Activated CD8-positive, alpha-beta memory T cell treated with anti-CD3 and anti-CD28 coated beads, Interleukin-2, amount 50 U/mL, for 24 hours (primary cell): ENCODE results near the gene SSR2.
"Not testable (repeated sequence)": the region's sequence is repeated elsewhere in the genome, so short reads cannot be mapped to it uniquely, and the experiment has no call there.

Experiments used
- DNase-seq: peaks from one replicate; pipeline ENCODE4 v3.0.0-alpha.2; 2020; ENCODE audit errors: extremely low read depth

Gene SSR2

DNA sequence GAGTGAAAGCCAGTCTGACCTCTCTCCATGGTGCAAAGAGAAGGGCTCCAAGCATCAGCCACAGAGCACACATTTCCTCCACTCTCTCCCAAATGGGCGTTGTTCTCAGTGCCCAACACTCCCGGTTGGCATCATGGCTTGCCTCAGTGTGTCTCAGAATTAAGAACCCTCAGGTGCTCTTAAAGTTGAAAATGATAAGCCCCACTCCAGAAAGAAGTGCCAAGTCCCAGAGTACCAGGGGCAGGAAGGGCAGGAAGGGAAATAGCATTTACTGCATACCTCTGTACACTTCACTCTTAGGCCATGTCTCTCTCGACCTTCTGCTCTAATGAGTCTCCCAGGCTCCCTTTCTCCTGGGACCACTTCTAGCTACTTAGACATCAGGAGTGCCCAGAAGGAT, 27.2 kb downstream of the SSR2 start:
- DNase-seq, result no peak

DNA sequence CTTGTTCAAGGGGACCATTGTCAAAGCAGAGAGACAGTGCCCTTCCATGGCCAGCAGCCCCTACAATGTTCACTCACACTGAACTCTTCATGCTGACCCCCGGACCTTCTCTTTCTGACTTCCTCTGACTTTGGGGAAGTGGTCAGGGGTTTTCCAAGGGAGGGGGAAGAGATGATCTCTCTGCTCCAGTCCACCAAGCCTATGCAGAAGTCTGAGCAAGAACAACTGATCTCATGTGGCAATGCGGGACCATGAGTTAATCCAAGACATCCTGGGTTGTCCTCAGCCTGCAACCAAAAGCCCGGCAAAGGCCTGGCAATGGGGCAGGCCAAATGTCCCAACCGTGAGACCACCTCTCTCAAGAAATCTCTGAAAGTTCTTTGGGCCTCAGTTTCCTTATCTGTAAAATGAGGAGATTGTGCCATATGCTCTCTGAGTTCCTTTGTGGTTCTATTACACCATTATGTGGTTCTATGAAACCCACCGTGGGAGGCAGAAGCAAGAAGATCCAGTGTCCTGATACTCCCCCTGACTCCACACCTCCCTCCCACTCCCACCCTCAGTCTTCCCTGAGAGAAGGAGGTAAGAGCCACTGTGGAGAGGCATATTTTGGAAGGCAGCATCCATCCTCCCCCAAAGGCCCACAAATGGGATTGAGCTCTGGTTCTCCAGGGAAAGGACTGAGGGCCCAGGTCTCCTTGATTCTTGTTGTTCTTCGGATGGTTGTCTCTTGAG, 30.6 kb downstream of the SSR2 start:
- DNase-seq, result no peak

DNA sequence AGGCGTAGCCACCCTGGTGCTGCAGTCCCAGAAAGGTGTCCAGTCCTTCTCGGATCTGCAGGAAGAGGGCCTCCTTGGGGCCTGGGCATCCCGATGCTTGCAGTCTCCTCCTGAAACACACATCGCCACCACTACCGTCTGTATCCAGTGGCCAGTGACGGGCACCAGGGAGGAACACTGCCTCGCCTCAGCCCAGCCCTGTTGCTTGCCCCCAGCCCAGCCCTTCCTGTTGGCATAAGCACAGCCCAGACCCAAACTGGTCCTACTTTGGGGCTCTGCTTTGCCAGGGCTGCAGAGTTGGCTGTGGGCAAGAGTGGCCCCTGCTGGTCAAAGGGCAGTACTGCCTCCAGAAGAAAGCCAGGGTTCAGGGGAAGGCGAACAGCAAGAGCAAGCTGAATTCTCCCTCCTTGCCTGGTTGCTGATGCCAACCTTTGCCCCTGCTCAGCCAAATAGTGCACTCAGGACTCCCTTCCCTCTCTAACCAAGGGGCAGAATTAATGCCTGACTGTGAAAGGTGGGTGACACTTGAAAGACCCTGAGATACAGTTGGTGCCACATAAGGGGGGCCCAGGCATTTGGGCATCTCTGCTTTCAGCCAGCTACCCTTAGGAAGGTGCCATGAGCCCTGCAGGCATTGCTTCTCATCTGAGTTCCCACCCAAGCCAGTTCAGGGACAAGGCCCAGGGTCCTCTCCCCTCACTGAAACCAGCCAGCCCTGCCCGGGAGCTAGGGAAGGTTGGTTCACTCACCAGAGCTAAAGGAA, 31.3 kb downstream of the SSR2 start:
- peak; percentile 42 for DNase-seq

DNA sequence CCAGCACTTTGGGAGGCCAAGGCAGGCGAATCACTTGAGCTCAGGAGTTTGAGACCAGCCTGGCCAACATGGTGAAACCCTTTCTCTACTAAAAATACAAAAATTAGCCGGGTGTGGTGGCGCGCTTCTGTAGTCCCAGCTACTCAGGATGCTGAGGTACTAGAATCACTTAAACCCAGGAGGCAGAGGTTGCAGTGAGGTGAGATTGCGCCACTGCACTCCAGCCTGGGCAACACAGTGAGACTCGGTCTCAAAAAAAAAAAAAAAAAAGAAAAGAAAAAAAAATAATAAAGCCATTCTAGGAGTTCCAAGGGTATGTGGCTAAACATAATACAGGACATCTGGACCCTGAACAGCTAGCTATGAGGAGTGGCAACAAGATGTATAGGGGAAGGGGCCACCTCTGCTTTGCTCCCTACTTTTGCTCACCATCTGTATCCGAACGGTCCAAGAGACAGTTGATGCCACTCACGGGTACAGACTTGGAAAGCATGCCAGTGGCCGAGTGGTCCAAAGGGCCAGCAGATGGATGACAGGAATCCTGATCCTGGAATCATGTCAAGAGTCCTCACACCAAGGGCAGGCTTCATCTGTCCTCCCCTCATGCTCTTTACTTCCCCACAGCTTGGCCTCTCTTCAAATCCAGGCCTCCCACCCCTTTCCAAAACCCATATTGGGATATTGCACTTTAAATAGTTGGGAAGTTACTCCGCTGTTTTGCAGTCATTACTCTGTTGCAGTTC, 35.7 kb downstream of the SSR2 start:
- not testable (repeated sequence) for DNase-seq

DNA sequence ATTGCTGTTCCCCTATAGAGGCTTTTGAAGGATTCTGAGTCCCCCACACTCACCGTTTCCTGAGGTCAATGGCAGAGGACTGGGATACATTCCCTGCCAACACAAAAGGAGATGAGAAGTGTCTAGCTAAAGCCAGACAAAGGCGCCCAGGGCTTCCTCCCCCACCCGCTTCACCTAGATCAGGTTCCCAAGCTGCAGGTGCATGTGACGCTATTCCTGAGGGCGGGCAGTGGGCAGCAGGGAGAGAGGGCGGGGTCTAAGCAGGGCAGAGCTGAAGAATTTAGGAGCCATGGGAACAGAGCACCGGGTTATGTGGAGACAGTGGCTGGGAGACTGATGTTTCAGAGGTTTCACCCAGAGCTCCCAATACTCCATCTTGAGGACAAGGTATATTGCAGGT, 36.4 kb downstream of the SSR2 start:
- no peak for DNase-seq

DNA sequence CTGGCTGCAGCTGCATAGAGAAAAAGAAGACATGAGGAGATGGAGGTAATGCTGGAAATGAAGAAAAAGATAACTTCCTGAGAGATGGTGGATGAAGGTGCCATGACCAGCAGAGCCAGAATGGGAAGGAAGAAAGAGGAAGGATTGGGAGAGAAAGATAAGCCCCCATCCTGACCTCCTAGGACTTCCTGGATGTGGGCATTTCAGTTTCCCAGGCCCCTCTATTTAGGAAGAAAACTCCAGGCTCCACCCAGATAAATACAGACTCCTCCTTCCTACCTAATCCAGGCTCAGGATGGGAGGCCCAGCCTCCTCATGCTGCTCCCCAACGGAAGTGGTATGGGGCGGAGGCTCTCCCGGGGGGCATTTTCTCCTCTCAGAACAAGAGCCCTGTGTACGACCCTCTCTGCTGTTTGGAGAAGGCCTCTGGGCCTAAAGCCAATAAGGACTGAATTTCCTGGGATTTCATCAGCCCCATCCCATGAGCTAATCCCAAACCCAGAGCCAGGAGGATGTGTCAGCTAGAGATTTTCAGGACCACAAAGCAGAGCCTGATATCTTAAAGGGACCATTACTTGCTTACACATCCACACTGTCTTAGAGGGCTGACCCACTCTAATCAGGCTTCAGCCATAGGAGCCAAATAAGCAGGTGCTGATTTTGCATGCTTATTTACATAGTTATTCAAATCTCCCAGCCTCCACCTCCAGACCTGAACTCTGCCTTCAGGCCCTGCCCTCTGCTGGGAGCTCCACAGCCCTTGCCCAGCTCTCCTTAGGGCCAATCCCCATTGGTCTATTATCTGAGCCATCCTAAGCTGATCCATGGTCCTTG, 37.3 kb downstream of the SSR2 start:
- DNase-seq, result no peak

DNA sequence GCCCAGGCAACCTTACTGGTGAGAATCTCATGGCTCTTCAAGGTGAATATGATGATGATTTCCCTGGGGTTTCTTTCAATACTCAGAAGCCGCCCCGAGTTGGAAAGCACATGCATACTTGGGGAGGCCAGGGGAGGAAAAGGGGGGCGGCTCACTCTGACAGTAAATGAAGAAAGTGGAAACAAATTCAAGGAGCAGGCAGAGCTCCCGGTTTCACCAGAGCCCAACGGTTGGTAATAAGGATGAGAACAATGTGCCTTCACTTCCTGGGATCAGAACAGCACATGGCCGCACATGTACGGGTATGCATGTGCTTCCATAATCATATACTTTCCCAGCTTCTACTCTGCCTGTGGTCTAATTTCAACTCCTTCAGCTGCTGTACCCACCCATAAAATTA, 38.6 kb downstream of the SSR2 start:
- no peak for DNase-seq

DNA sequence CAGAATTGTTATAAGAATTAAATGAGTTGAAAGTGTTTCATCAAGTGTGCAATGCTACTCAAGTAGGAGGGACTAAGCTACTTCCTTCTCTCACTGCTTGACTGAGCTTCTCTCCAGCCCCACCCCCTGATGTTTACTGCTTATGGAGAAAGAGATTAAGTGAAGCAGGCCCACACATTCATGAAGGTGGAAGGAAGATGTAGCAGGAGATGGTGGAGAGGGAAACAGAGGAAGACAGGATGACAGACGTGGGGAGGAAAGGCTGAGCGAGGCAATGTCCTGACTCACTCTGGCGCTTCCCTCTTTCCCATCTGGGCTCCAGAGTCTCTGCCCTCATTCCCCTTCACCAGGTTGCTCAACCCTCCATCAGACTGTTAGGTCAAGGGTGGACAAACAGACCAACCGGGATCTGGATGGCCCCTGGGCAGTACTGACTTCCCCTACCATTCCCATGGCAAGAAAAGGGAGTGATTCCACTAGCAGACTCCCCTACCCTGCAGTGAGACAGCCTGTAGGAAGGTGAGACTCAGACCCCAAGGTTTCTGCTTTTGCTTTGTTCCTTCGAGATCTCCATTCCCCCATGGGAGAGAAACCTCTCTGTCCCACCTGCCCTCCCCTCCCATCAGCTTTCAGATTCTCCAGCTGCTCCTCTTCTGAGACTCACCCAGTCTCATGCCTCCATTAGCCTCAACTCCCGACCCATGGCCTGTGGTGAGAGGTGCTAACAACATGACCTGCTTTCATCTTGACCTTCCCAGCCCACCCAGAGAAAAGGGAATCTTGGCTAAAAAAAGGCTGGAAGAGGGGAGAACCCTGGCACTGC, 39.3 kb downstream of the SSR2 start:
- DNase-seq, result no peak

DNA sequence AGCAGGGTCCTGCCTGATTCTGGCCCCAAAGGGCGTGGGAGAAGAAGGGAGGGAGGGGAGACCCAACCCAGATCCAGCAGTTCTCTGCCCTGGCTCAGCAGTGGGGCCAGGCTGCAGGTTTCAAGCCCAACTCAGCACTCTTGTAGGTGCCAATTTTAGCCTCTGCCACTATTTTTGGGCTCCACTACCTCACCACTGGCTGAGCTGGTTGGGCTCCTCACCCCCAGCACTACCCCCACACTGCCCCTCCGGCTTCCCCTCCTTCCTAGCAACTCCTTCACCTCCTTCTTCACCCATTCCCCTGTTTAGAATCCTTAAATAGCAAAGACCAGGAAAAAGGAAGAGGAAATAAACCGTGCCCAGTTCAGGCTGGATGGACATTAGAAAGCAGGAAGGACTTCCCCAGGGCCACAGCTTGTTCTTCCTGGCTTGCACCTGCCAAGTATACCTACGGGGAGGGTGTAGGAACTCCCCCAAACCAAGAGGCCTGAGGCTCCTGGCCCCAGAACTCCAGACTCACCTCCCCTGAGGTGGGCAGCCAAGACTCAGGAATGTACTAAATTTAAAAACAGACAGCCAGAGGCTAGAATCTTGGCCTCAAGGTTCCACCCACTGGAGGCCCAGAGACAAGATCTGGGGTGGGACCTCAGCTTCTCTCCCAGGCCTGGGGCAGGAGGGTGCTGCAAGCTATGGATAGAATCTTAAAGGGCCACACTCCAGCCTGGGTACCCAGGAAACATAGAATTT, 41.0 kb downstream of the SSR2 start:
- DNase-seq, result no peak

DNA sequence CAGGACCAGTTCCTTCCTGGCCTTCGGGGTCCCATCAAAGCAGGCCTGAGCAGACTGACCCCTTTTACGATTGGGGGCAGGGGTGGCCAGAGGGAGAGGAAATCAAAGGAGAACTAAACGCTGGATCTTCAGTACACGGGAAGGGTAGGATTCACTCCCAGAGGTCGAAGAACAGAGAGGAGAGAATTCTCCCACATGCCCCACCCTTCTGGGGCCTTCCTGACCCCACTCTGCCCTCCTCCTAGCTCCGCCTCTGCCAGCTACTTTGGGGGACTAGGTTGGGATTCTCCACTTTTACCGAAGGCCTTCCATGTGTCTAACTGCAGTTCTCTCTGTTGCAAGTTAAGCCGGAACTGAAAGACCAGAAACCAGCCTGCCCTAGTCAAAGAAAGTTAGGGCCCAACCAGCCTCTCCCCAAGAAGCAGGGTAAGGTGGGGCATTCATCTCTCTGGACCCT, 41.8 kb downstream of the SSR2 start:
- DNase-seq, result no peak

DNA sequence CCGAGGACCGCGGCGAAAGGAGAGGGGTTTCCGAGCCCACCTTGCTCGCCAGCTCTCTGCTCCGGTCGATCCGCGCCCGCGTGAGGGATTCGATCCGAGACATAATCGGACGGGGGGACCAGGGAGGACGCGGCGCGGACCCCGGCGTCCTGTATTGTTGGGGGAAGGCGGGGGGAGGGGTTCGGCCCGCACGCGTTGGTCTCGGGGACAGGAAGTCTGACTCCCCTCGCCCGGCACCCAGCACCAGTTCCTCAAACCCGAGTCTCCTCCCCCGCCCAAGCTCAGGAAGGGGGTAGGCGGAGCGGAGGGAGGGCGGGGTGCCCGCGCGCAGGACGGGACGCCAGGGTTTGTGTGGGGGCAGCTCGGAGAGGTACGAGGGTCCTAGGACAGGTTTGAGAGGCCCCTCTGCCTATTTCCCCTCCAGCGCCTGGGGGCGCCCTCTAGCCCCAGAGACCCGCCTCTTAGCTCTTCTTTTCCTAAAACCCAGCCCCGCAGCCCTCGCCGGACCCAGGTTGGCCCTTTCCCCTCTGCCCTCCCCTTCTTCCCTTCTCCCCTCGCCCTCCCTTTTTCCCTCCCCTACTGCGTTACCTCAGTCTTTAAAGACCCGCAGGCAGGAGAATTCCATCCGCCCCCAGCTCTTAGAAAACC, 42.3 kb downstream of the SSR2 start, which contains the start of gene ARHGEF2:
Gene ARHGEF2, minus strand, starts transcription at position 223 of the 648 bp plus-strand sequence. Its CDS starts 120 bp downstream, at position 103.
- DNase-seq, result peak; percentile 60

DNA sequence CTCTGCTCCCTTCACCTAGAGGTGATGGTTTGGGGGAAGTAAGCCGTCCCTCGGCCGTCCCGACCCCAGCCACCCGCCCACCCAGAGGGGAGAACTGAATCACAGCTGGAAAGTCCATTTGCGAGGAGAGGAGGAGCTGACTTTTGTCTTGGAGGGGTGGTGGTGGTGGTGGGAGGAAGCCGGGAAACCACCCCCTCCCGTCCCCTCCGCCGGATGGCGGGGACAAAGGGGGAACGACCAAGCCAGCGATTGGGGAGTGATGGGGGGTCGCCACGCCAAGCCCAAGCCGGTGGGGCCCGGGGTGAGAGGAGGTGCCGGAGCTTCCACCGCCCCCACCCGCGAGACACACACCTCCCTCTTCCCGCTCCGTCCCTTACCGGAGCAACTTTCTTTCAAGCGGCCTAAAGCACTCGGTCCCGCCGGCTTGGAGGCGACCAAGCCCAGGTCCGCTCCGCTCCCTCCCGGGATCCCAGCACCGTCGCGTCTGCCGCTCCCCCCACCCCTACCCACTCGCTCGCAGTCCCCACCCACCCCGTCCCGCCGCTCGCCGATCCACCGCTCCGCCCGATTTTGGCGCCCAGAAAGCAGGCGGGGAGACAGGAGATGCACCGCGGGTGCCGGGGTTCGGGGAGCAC, 42.9 kb downstream of the SSR2 start:
- DNase-seq, result peak; percentile 42

DNA sequence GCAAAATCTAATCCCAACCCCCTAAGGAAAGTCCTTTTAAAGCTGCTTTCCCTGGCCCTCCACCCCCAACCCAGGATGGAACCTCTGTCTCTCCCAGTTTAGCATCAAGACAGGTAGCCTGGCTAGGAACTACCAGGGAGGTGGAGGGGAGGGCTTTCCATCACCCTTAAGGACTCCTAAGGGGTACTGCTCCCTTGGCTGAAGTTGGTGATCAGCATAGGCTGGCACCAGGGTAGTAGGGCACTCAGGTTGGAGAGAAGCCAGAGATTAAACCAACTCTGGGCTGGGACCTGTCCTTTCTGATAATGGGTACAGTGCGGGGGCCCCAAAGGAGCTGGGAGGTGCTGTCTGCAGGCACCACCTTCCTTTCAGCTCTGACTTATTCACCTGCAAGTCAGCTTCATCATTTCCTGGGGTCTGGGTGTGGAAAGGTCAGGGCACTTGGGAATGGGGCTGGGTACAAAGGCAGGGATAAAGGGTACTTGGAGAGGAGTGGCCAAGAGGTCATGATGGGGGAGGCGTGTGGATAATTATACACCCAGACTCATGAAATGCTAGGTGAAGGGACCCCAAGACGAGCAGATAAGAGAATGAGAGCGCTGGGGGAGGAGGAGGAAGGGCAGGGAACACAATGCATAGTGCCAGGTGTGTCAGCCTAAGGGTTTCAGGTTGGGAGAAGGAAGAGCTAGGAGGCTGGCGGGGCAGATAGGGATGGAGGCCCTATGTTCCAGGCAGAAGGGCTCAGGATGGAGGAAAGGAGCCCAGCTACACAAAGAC, 43.6 kb downstream of the SSR2 start:
- DNase-seq, result no peak

DNA sequence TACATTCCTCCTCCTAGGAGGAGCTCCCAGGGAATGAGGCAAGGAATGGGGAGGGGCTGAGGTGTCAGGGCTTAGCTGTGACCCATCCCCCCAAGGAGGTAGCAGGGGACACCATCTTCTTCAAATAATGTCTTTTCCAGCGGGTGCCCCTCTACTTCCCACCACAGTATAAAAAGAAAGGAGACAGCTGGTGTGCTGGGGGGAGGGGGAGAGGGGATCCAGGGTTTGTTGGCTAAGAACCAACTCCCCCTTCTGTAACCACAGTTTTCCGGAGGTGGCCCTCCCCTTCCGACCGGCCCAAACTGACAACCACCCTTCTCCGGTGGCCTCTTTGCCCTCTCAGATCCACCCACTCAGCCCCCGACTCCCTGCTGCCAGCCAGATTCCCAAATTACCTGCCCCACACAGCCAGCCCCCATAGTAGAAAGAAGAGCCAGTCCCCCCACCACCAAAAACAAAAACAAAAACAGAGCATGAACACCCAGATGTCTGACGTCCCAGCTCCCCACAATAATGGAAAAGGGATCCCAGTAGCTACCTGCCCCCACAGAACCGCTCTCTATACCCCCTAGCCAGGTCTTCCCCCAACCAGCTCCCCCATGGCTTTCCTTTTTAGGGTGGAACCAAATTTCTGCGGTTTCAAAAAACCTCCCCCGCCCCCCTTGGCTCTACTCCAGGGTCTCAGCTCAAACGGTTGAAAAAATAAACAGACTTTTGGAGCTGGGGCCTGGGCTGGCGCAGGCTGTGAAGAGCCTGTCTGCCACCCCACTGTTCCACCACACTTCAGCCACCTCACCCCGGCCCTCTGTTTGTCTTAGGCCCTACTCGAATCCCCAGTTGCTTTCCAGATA, 44.5 kb downstream of the SSR2 start:
- peak; percentile 42 for DNase-seq

DNA sequence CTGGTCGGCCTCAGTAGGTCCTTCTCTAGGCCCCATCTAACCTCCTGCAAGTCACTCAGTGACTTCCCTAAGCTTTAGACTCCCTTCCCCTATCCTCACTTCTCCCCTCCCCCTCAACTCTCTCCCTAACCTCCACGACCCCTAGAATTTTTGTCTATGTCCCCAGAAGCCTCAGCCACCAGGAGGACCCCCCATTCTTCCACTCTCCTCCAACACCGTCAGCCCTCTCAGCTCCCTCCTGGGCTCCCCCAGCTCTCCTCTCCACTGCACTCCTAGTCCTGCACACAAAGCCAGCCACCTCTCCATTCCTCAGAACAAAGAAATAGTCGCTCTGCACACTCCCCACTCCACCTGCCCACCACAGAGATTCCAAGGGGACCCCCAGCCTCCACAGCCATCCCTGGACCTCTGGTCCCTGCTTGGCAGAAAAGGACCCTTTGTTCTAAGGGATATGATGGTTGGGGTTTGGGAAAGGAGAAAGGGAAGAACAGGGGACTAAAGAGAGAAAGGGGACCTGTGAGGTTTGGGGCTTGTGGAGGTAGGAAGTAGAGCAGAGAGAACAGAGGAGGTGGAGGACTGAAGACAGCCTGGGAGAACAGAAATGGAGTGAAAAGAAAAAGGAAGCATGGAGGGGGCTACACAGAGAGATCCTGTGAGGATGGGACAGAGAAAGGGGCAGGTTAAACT, 45.2 kb downstream of the SSR2 start:
- DNase-seq, result no peak
